SU-DHL-6 (cell line): ENCODE data around the gene KLF13.

ENCODE experiments used
- H2AFZ ChIP-seq: fragments of 200-600 bp; sonication (generic); 2 replicates; pipeline ENCODE4 v1.6.1; 2014; ENCODE audit warnings: low read depth, mild to moderate bottlenecking, moderate library complexity, mixed read lengths, antibody characterized with exemption, low read length; ENCODE audit not compliant: severe bottlenecking
- H3F3A ChIP-seq: fragments of 200-600 bp; shearing (Covaris generic); 2 replicates; pipeline ENCODE4 v1.6.0; 2016; ENCODE audit warnings: antibody characterized with exemption, mild to moderate bottlenecking; ENCODE audit not compliant: insufficient read depth
- H3K27ac ChIP-seq: fragments of 200-600 bp; sonication (generic); 2 replicates; pipeline ENCODE4 v1.5.1; 2016; ENCODE audit warnings: low read depth, mild to moderate bottlenecking, low read length, moderate library complexity, mixed read lengths
- H3K27me3 ChIP-seq: fragments of 200-600 bp; sonication (generic), shearing (Covaris generic); 2 replicates; pipeline ENCODE4 v1.6.0; 2014; ENCODE audit warnings: mild to moderate bottlenecking, low read length
- H3K36me3 ChIP-seq: fragments of 200-600 bp; sonication (generic); 2 replicates; pipeline ENCODE4 v1.6.1; 2014; ENCODE audit warnings: mild to moderate bottlenecking, low read length, mixed read lengths
- H3K4me2 ChIP-seq: fragments of 300-600, 200-600 bp; shearing (Covaris generic), sonication (generic); 2 replicates; pipeline ENCODE4 v1.6.0; 2014; ENCODE audit warnings: low read length, low read depth, mild to moderate bottlenecking; ENCODE audit not compliant: poor library complexity, severe bottlenecking
- H3K4me3 ChIP-seq: fragments of 200-600 bp; sonication (generic); 2 replicates; pipeline ENCODE4 v1.5.1; 2014; ENCODE audit warnings: antibody characterized with exemption, low read length, mild to moderate bottlenecking, mixed read lengths; ENCODE audit not compliant: insufficient read depth, poor library complexity, severe bottlenecking
- H3K79me2 ChIP-seq: fragments of 200-600 bp; sonication (generic); 2 replicates; pipeline ENCODE4 v1.6.1; 2014; ENCODE audit warnings: mild to moderate bottlenecking, low read length, moderate library complexity; ENCODE audit not compliant: insufficient read depth
- H3K9ac ChIP-seq: fragments of 200-600 bp; sonication (generic); 2 replicates; pipeline ENCODE4 v1.7.0; 2014; ENCODE audit warnings: mild to moderate bottlenecking, low read length
- H3K9me2 ChIP-seq: fragments of 200-600 bp; sonication (generic); replicated peaks from 2 replicates; pipeline ENCODE4 v1.6.1; 2014; ENCODE audit warnings: low read length; ENCODE audit not compliant: insufficient read depth
- H3K9me3 ChIP-seq: fragments of 200-600 bp; sonication (generic); 2 replicates; pipeline ENCODE4 v1.6.1; 2014; ENCODE audit warnings: low read length, mixed read lengths; ENCODE audit not compliant: insufficient read depth
- H4K20me1 ChIP-seq: fragments of 200-600 bp; sonication (generic); 2 replicates; pipeline ENCODE4 v1.6.1; 2014; ENCODE audit warnings: low read depth, mild to moderate bottlenecking, antibody characterized with exemption, low read length, moderate library complexity, mixed read lengths
- CTCF ChIP-seq: fragments of 200-600 bp; sonication (generic); IDR thresholded peaks from one replicate; pipeline ENCODE4 v1.5.1; 2017; ENCODE audit warnings: antibody characterized with exemption, mild to moderate bottlenecking, low read length, moderate library complexity; ENCODE audit not compliant: insufficient read depth, poor library complexity, severe bottlenecking
- EZH2phosphoT487 ChIP-seq: fragments of 200-600 bp; sonication (generic), shearing (Covaris generic); conservative IDR thresholded peaks from 2 replicates; pipeline ENCODE4 v1.6.1; 2018; ENCODE audit warnings: mild to moderate bottlenecking, antibody characterized with exemption, low read length, moderate library complexity, mixed read lengths

KLF13 gene

GRCh38 chr15:31373970-31374369, 47.3 kb downstream of the KLF13 start:
- Histone ChIP-seq H2AFZ (no peak overlapping the region), H4K20me1 (0 out of 2 replicates have a peak, but pooled peaks cover 5% of the 10 kb centered on the region), H3K4me2 (no peak overlapping the region), H3K9ac (no peak overlapping the region), H3K27ac (no peak overlapping the region), H3K9me2 (no peaks in the 10 kb centered on the region), H3K9me3 (no peaks in the 10 kb centered on the region), H3K27me3 (no peaks in the 10 kb centered on the region), H3F3A (no peaks in the 10 kb centered on the region), H3K79me2 (peaks cover 18% of the 10 kb centered on the region; the same call in 1 of the 2 replicates), H3K4me3 (no peak overlapping the region), H3K36me3 (no peaks in the 10 kb centered on the region)
- no peak for TF ChIP-seq EZH2phosphoT487
- TF ChIP-seq CTCF: no peak

GRCh38 chr15:31374489-31374888, 47.9 kb downstream of the KLF13 start:
- Histone ChIP-seq H3K36me3 (no peaks in the 10 kb centered on the region), H3K79me2 (peaks cover 13% of the 10 kb centered on the region; the same call in 1 of the 2 replicates), H3K27me3 (no peaks in the 10 kb centered on the region), H3K9ac (no peak overlapping the region), H3K27ac (no peak overlapping the region), H2AFZ (no peak overlapping the region), H3K9me3 (no peaks in the 10 kb centered on the region), H3K4me2 (no peak overlapping the region), H4K20me1 (no peaks in the 10 kb centered on the region), H3K4me3 (no peak overlapping the region), H3K9me2 (no peaks in the 10 kb centered on the region), H3F3A (no peaks in the 10 kb centered on the region)
- TF ChIP-seq EZH2phosphoT487 (no peak), CTCF (no peak)

GRCh38 chr15:31374986-31375385, 48.4 kb downstream of the KLF13 start:
- no peaks in the 10 kb centered on the region for H3K36me3 ChIP-seq
- no peaks in the 10 kb centered on the region for H4K20me1 ChIP-seq
- no peak for TF ChIP-seq CTCF
- no peak for TF ChIP-seq EZH2phosphoT487

More at GRCh38 chr15:31374986-31375385, 48.4 kb downstream of the KLF13 start:
- no peak overlapping the region for H3K4me2 ChIP-seq
- H2AFZ ChIP-seq: no peak overlapping the region
- no peaks in the 10 kb centered on the region for H3K9me3 ChIP-seq
- no peak overlapping the region for H3K4me3 ChIP-seq
- peaks cover 9% of the 10 kb centered on the region; the same call in 1 of the 2 replicates for H3K79me2 ChIP-seq
- no peak overlapping the region for H3K9ac ChIP-seq
- H3K27ac ChIP-seq: no peak overlapping the region
- no peaks in the 10 kb centered on the region for H3K27me3 ChIP-seq
- H3F3A ChIP-seq: no peaks in the 10 kb centered on the region
- H3K9me2 ChIP-seq: no peaks in the 10 kb centered on the region
